Activated CD8-positive, alpha-beta T cell treated with anti-CD3 and anti-CD28 coated beads for 36 hours (primary cell): ENCODE measurements around the gene NXN. TPM values are rescaled to one million over a fixed set of nuclear protein-coding genes. Genes with fewer than 3 reads are reported as not detected.

ENCODE experiments used
- ATAC-seq: fragments of 200-7000 bp; cut with Tn5 transposase; one replicate; pipeline ENCODE4 v1.10.0; 2021; ENCODE audit warnings: mild to moderate bottlenecking, moderate library complexity
- CTCF ChIA-PET: fragments of 350-600 bp; sonication (Branson Sonifier 250); formaldehyde crosslinking; loops from one replicate; lab custom pipeline; 2021; ENCODE audit warnings: antibody characterized with exemption; lab: Charles Lee
- POLR2A ChIA-PET: fragments of 350-600 bp; sonication (Branson Sonifier 250); formaldehyde crosslinking; loops from one replicate; lab custom pipeline; 2021; ENCODE audit warnings: antibody characterized with exemption; lab: Charles Lee
- DNase-seq: peaks from one replicate; pipeline ENCODE4 v3.0.0-alpha.2; 2020
- H3K27ac Mint-ChIP-seq: one replicate; pipeline ENCODE4 v1.8.0; 2021; ENCODE audit warnings: mild to moderate bottlenecking, mixed read lengths
- H3K27me3 Mint-ChIP-seq: one replicate; pipeline ENCODE4 v1.8.0; 2021; ENCODE audit warnings: mixed read lengths
- H3K36me3 Mint-ChIP-seq: one replicate; pipeline ENCODE4 v1.8.0; 2021; ENCODE audit warnings: low read depth, mixed read lengths
- H3K4me1 Mint-ChIP-seq: one replicate; pipeline ENCODE4 v1.8.0; 2021; ENCODE audit warnings: low read depth, mixed read lengths
- H3K4me3 Mint-ChIP-seq: one replicate; pipeline ENCODE4 v1.8.0; 2021; ENCODE audit warnings: mild to moderate bottlenecking, moderate library complexity, mixed read lengths
- H3K9me3 Mint-ChIP-seq: one replicate; pipeline ENCODE4 v1.8.0; 2021; ENCODE audit warnings: mixed read lengths
- intact Hi-C: fragments of 100-400 bp; cut with micrococcal nuclease; formaldehyde crosslinking; loops from one replicate; pipeline ENCODE4 v1.10.0; 2022
- total RNA-seq, 2 experiments: library from RNA; stranded (reverse); gene quantifications; one replicate each; pipeline ENCODE4 v1.2.3, GENCODE V29; 2021
- TF ChIP-seq, protein P1 (sequence below): fragments of 200-600 bp; IDR thresholded peaks from one replicate; pipeline ENCODE4 v1.8.0; 2022; ENCODE audit warnings: antibody characterized with exemption, mild to moderate bottlenecking

Gene NXN
- total RNA-seq, 2 experiments from 2014 or later = 1.2 to 1.4 TPM

- TF ChIP-seq, protein P1, sequence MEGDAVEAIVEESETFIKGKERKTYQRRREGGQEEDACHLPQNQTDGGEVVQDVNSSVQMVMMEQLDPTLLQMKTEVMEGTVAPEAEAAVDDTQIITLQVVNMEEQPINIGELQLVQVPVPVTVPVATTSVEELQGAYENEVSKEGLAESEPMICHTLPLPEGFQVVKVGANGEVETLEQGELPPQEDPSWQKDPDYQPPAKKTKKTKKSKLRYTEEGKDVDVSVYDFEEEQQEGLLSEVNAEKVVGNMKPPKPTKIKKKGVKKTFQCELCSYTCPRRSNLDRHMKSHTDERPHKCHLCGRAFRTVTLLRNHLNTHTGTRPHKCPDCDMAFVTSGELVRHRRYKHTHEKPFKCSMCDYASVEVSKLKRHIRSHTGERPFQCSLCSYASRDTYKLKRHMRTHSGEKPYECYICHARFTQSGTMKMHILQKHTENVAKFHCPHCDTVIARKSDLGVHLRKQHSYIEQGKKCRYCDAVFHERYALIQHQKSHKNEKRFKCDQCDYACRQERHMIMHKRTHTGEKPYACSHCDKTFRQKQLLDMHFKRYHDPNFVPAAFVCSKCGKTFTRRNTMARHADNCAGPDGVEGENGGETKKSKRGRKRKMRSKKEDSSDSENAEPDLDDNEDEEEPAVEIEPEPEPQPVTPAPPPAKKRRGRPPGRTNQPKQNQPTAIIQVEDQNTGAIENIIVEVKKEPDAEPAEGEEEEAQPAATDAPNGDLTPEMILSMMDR = no peak
- no peaks in the 10 kb centered on the region for H3K9me3 Mint-ChIP-seq
- H3K4me1 Mint-ChIP-seq = peaks cover 18% of the 10 kb centered on the region
- POLR2A ChIA-PET = interaction anchor here (2.1 kb wide), 1 partner anchor 7 kb away, joined by 6 read pairs; the partner anchor contains the start of gene TIMM22
- intact Hi-C loops = no loop called here
- peaks cover 30% of the 10 kb centered on the region for H3K36me3 Mint-ChIP-seq
- no peak for ATAC-seq
- DNase-seq = no peak
- no peak overlapping the region for H3K27ac Mint-ChIP-seq
- CTCF ChIA-PET = interaction anchor here (1.1 to 1.2 kb wide), 2 partner anchors 119 to 208 kb away, joined by 3 read pairs; no protein-coding TSS in a partner anchor
- no peaks in the 10 kb centered on the region for H3K27me3 Mint-ChIP-seq
- H3K4me3 Mint-ChIP-seq = no peak overlapping the region
These were observed 24.6 kb upstream of the NXN start for GRCh38 chr17:1003972-1004768.

DNA sequence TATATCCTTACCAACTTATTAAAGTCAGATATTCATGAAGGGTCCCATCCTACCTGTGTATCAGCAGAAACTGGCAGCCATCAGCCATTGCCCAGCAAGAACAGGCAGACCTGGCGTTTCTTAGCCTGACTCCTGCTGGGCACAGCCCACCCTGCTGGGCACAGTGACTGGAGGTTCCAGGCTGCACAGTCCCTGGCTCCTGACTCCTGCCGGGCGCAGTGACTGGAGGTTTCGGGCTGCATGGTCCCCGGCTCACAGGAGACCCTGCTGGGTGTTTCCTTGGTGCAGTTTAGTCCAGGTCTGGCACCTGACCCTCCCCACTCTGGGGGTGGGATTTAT, 24.0 kb upstream of the NXN start:
- DNase-seq (no peak), ATAC-seq (no peak)
- TF ChIP-seq, protein P1 = no peak
- Mint-ChIP-seq H3K4me3 (no peak overlapping the region), H3K27me3 (no peaks in the 10 kb centered on the region), H3K27ac (no peak overlapping the region), H3K4me1 (peaks cover 24% of the 10 kb centered on the region), H3K36me3 (peaks cover 30% of the 10 kb centered on the region), H3K9me3 (no peaks in the 10 kb centered on the region)
- CTCF ChIA-PET = no interaction called here
- POLR2A ChIA-PET = no interaction called here
- intact Hi-C loops = no loop called here

GRCh38 chr17:1002771-1003555, 23.4 kb upstream of the NXN start:
- Mint-ChIP-seq H3K36me3 (peaks cover 30% of the 10 kb centered on the region), H3K4me1 (peaks cover 30% of the 10 kb centered on the region), H3K27me3 (no peaks in the 10 kb centered on the region), H3K9me3 (no peaks in the 10 kb centered on the region), H3K27ac (peak overlapping the region; percentile 63), H3K4me3 (no peak overlapping the region)
- intact Hi-C loops = no loop called here
- CTCF ChIA-PET = no interaction called here
- POLR2A ChIA-PET = interaction anchor here (1.0 to 1.4 kb wide), 2 partner anchors 10 to 244 kb away, joined by 3 read pairs; no protein-coding TSS in a partner anchor
- TF ChIP-seq, protein P1 = no peak
- DNase-seq (no peak), ATAC-seq (no peak)

DNA sequence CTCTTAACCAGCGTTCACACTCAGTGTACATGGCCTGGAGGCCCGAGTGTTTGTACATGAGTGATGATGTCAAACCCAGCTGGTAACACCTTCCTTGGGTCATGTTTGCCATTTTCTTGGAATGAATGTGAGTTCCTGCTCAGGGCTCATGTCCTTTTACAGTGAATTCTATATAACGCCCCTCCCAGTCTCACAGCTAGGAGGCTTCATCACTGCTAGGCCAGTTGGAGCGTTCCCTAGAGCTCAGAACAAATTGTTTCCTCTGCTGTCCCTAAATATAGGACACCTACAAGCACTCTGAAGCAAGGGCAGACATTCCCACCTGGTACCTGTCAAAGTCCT, 22.8 kb upstream of the NXN start:
- intact Hi-C loops = no loop called here
- Mint-ChIP-seq H3K27ac (peak overlapping the region; percentile 63), H3K4me3 (no peak overlapping the region), H3K9me3 (no peaks in the 10 kb centered on the region), H3K4me1 (peaks cover 33% of the 10 kb centered on the region), H3K36me3 (peaks cover 30% of the 10 kb centered on the region), H3K27me3 (no peaks in the 10 kb centered on the region)
- DNase-seq = no peak
- TF ChIP-seq, protein P1 = no peak
- POLR2A ChIA-PET = interaction anchor here (1.0 to 1.4 kb wide), 3 partner anchors 10 to 244 kb away, joined by 3 read pairs; no protein-coding TSS in a partner anchor
- CTCF ChIA-PET = no interaction called here
- ATAC-seq = no peak
